H9 (cell line): Measurements from ENCODE around the gene LDLRAP1. TPM values are rescaled to one million over a fixed set of nuclear protein-coding genes. Genes with fewer than 3 reads are reported as not detected.
A peak's percentile ranks its signal among the peaks of the same experiment; 100 is the strongest.

Source experiments
- DNase-seq: peaks from one replicate; pipeline ENCODE4 v3.0.0-alpha.2; 2017
- H2AFZ ChIP-seq: one replicate; pipeline ENCODE4 v1.6.1; 2013; ENCODE audit warnings: mild to moderate bottlenecking, low read length, control low read depth, moderate library complexity
- H2AK5ac ChIP-seq: 2 replicates; pipeline ENCODE4 v1.6.1; 2013; ENCODE audit warnings: low read length, control low read depth, mixed read lengths; ENCODE audit not compliant: insufficient read length
- H2BK120ac ChIP-seq: one replicate; pipeline ENCODE4 v1.6.1; 2013; ENCODE audit warnings: low read depth, mild to moderate bottlenecking, low read length, control low read depth, inconsistent platforms; ENCODE audit not compliant: poor library complexity, severe bottlenecking
- H2BK12ac ChIP-seq: 2 replicates; pipeline ENCODE4 v1.6.1; 2013; ENCODE audit warnings: low read length, control low read depth, mixed read lengths, low read depth; ENCODE audit not compliant: insufficient read length
- H2BK15ac ChIP-seq: 2 replicates; pipeline ENCODE4 v1.6.1; 2013; ENCODE audit warnings: low read depth, low read length, control low read depth
- H2BK20ac ChIP-seq: one replicate; pipeline ENCODE4 v1.6.1; 2013; ENCODE audit warnings: low read depth, mild to moderate bottlenecking, low read length, control low read depth, inconsistent platforms; ENCODE audit not compliant: poor library complexity, severe bottlenecking
- H2BK5ac ChIP-seq: 2 replicates; pipeline ENCODE4 v1.6.1; 2013; ENCODE audit warnings: low read length, control low read depth, mixed read lengths; ENCODE audit not compliant: insufficient read length
- H3K14ac ChIP-seq: 2 replicates; pipeline ENCODE4 v1.6.1; 2013; ENCODE audit warnings: low read length, control low read depth; ENCODE audit not compliant: insufficient read depth
- H3K18ac ChIP-seq: 2 replicates; pipeline ENCODE4 v1.6.1; 2013; ENCODE audit warnings: low read depth, mild to moderate bottlenecking, mixed read lengths, low read length, control low read depth; ENCODE audit not compliant: insufficient read length
- H3K23ac ChIP-seq: 2 replicates; pipeline ENCODE4 v1.6.1; 2013; ENCODE audit warnings: low read length, control low read depth, mixed read lengths, low read depth; ENCODE audit not compliant: insufficient read length
- H3K23me2 ChIP-seq: 2 replicates; pipeline ENCODE4 v1.6.1; 2013; ENCODE audit warnings: low read depth, mild to moderate bottlenecking, mixed read lengths, low read length, control low read depth; ENCODE audit not compliant: insufficient read length, poor library complexity, severe bottlenecking
- H3K27ac ChIP-seq: 2 replicates; pipeline ENCODE4 v1.5.1; 2013; ENCODE audit warnings: low read length, control low read depth, mixed read lengths, low read depth; ENCODE audit not compliant: insufficient read length
- H3K27me3 ChIP-seq: 2 replicates; pipeline ENCODE4 v1.6.1; 2013; ENCODE audit warnings: low read length, control low read depth, inconsistent platforms; ENCODE audit not compliant: insufficient read depth
- H3K4ac ChIP-seq: 2 replicates; pipeline ENCODE4 v1.6.1; 2013; ENCODE audit warnings: low read depth, mild to moderate bottlenecking, control low read depth, inconsistent platforms, low read length, moderate library complexity
- H3K4me1 ChIP-seq: 2 replicates; pipeline ENCODE4 v1.6.1; 2013; ENCODE audit warnings: low read length, control low read depth, inconsistent platforms; ENCODE audit not compliant: insufficient read depth
- H3K4me2 ChIP-seq: 2 replicates; pipeline ENCODE4 v1.6.1; 2013; ENCODE audit warnings: low read length, control low read depth, mixed read lengths; ENCODE audit not compliant: insufficient read length, insufficient read depth
- H3K56ac ChIP-seq: 2 replicates; pipeline ENCODE4 v1.6.1; 2013; ENCODE audit warnings: low read depth, mild to moderate bottlenecking, mixed read lengths, low read length, control low read depth; ENCODE audit not compliant: insufficient read length
- H3K79me1 ChIP-seq: 2 replicates; pipeline ENCODE4 v1.6.1; 2013; ENCODE audit warnings: low read depth, mild to moderate bottlenecking, moderate library complexity, low read length, control low read depth, inconsistent platforms; ENCODE audit not compliant: insufficient read depth, poor library complexity, severe bottlenecking
- H3K79me2 ChIP-seq: 2 replicates; pipeline ENCODE4 v1.6.1; 2013; ENCODE audit warnings: low read length, control low read depth, inconsistent platforms; ENCODE audit not compliant: insufficient read depth
- H3K9ac ChIP-seq: 2 replicates; pipeline ENCODE4 v1.6.1; 2013; ENCODE audit warnings: low read length, control low read depth, mixed read lengths; ENCODE audit not compliant: insufficient read length; ENCODE audit errors: extremely low read depth
- H3K9me3 ChIP-seq: one replicate; pipeline ENCODE4 v1.6.1; 2013; ENCODE audit warnings: low read depth, low read length, inconsistent platforms; ENCODE audit not compliant: control insufficient read depth
- H3T11ph ChIP-seq: one replicate; pipeline ENCODE4 v1.6.1; 2013; ENCODE audit warnings: mild to moderate bottlenecking, low read length, control low read depth, inconsistent platforms
- H4K20me1 ChIP-seq: one replicate; pipeline ENCODE4 v1.6.1; 2013; ENCODE audit not compliant: control insufficient read depth, insufficient read length, insufficient read depth
- H4K5ac ChIP-seq: 2 replicates; pipeline ENCODE4 v1.6.1; 2013; ENCODE audit warnings: low read depth, mild to moderate bottlenecking, mixed read lengths, low read length, control low read depth; ENCODE audit not compliant: insufficient read length
- H4K8ac ChIP-seq: replicated peaks from 2 replicates; pipeline ENCODE4 v1.6.1; 2013; ENCODE audit warnings: low read length, control low read depth, mixed read lengths, low read depth; ENCODE audit not compliant: insufficient read length
- H4K91ac ChIP-seq: 2 replicates; pipeline ENCODE4 v1.6.1; 2013; ENCODE audit warnings: low read depth, mild to moderate bottlenecking, moderate library complexity, mixed read lengths, low read length, control low read depth; ENCODE audit not compliant: insufficient read length
- H3K27ac Mint-ChIP-seq, 3 experiments: 2 replicates in 2 of 3; 3 replicates in 1 of 3; pipeline ENCODE4 v1.8.0; 2020 to 2021; ENCODE audit warnings: mixed read lengths in 3 of 3, mild to moderate bottlenecking in 1 of 3, moderate library complexity in 1 of 3
- H3K27me3 Mint-ChIP-seq: 2 replicates; pipeline ENCODE4 v1.8.0; 2021; ENCODE audit warnings: low read depth, mild to moderate bottlenecking, moderate library complexity, mixed read lengths
- H3K36me3 Mint-ChIP-seq, 3 experiments: 2 replicates in 2 of 3; 3 replicates in 1 of 3; pipeline ENCODE4 v1.8.0; 2020 to 2021; ENCODE audit warnings: low read depth in 3 of 3, mixed read lengths in 3 of 3; ENCODE audit not compliant: insufficient read depth in 1 of 3
- H3K4me1 Mint-ChIP-seq, 2 experiments: 2 replicates each; pipeline ENCODE4 v1.8.0; 2020; ENCODE audit warnings: mixed read lengths in 2 of 2
- H3K4me3 Mint-ChIP-seq, 2 experiments: 2 replicates in 1 of 2; 3 replicates in 1 of 2; pipeline ENCODE4 v1.8.0; 2020 to 2021; ENCODE audit warnings: mild to moderate bottlenecking in 2 of 2, mixed read lengths in 2 of 2, moderate library complexity in 1 of 2
- H3K9me3 Mint-ChIP-seq, 2 experiments: 2 replicates in 1 of 2; 3 replicates in 1 of 2; pipeline ENCODE4 v1.8.0; 2020; ENCODE audit warnings: mild to moderate bottlenecking in 2 of 2, mixed read lengths in 2 of 2, moderate library complexity in 1 of 2
- WGBS: extraction: QIAGEN DNeasy Blood & Tissue Kit; methylation state at CpG from one replicate; pipeline ENCODE4 v1.1.7; 2013; ENCODE audit warnings: missing lambda C conversion rate, low lambda C conversion rate, mixed read lengths; ENCODE audit not compliant: insufficient read length; ENCODE audit errors: extremely low coverage; 5-methylcytosine and 5-hydroxymethylcytosine counted together
- total RNA-seq: library from RNA; stranded (reverse); gene quantifications from 2 replicates; pipeline ENCODE4 v1.2.1, GENCODE V29; 2021
- TF ChIP-seq, protein P1 (sequence below): fragments of 200-600 bp; sonication (generic); conservative IDR thresholded peaks from 3 replicates; pipeline ENCODE4 v1.8.0; 2021; ENCODE audit warnings: antibody characterized with exemption, mild to moderate bottlenecking

LDLRAP1 gene
- total RNA-seq, 1 experiment from 2014 or later: 15.7 TPM

DNA sequence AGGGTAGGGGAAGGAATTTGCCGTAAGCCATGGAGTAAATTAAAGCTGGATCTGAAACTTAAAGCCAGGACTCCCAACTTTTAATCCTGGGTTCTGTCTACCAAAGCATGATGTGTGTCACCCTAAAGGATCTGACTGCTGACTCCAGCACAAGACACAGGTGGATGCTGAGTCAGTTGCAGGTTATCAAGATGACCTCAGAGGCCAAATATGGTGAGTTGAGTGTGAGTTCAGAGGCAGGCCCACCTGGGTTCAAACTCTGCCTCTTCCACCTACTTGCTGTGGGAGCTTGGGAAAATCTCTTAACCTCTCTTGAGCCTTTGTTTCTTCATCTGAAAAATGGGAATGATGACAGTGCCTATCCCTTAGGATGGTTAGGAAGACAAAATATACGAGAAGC lies 16.7 kb upstream of the LDLRAP1 start:
- H3K9ac ChIP-seq: no peak overlapping the region
- Mint-ChIP-seq H3K27me3 (peaks cover 5% of the 10 kb centered on the region), H3K36me3 (no peaks in the 10 kb centered on the region; a peak in 1 of 7 replicates), H3K4me1 (peaks cover 0 to 3% of the 10 kb centered on the region in 2 experiments; a peak in 1 of 4 replicates), H3K9me3 (peaks cover 2 to 9% of the 10 kb centered on the region in 2 experiments; a peak in 3 of 5 replicates), H3K4me3 (no peak overlapping the region), H3K27ac (peak overlapping the region in 1 of 3 experiments; percentile 42; a peak in 1 of 7 replicates)
- H3K23ac ChIP-seq: no peak overlapping the region
- H2BK15ac ChIP-seq: no peak overlapping the region
- WGBS: no CpG with 5 or more reads among the region's 2 CpGs
- no peaks in the 10 kb centered on the region for H3K79me2 ChIP-seq
- H3K9me3 ChIP-seq: no peaks in the 10 kb centered on the region
- no peak overlapping the region for H2AK5ac ChIP-seq
- H3K4me2 ChIP-seq: no peak overlapping the region
- no peak overlapping the region for H4K5ac ChIP-seq
- H2BK5ac ChIP-seq: no peak overlapping the region
- H2AFZ ChIP-seq: no peak overlapping the region
- no peak overlapping the region for H4K8ac ChIP-seq
- no peak overlapping the region for H3K4ac ChIP-seq
- H3K23me2 ChIP-seq: no peaks in the 10 kb centered on the region
- H3T11ph ChIP-seq: no peak overlapping the region
- no peaks in the 10 kb centered on the region for H3K79me1 ChIP-seq
- no peaks in the 10 kb centered on the region for H3K4me1 ChIP-seq
- H3K27ac ChIP-seq: no peak overlapping the region
- no peaks in the 10 kb centered on the region for H3K27me3 ChIP-seq
- no peak overlapping the region for H2BK120ac ChIP-seq
- H3K14ac ChIP-seq: no peak overlapping the region
- H3K18ac ChIP-seq: no peak overlapping the region
- H2BK12ac ChIP-seq: no peak overlapping the region
- H4K20me1 ChIP-seq: no peaks in the 10 kb centered on the region
- TF ChIP-seq, protein P1, sequence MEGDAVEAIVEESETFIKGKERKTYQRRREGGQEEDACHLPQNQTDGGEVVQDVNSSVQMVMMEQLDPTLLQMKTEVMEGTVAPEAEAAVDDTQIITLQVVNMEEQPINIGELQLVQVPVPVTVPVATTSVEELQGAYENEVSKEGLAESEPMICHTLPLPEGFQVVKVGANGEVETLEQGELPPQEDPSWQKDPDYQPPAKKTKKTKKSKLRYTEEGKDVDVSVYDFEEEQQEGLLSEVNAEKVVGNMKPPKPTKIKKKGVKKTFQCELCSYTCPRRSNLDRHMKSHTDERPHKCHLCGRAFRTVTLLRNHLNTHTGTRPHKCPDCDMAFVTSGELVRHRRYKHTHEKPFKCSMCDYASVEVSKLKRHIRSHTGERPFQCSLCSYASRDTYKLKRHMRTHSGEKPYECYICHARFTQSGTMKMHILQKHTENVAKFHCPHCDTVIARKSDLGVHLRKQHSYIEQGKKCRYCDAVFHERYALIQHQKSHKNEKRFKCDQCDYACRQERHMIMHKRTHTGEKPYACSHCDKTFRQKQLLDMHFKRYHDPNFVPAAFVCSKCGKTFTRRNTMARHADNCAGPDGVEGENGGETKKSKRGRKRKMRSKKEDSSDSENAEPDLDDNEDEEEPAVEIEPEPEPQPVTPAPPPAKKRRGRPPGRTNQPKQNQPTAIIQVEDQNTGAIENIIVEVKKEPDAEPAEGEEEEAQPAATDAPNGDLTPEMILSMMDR: no peak
- no peak overlapping the region for H2BK20ac ChIP-seq
- no peak overlapping the region for H4K91ac ChIP-seq
- H3K56ac ChIP-seq: no peak overlapping the region
- DNase-seq: no peak
